ENCODE measurements around the gene METTL9. TPM values are rescaled to one million over a fixed set of nuclear protein-coding genes. Genes with fewer than 3 reads are reported as not detected.

METTL9 gene
- total RNA-seq, 1 experiment from 2014 or later = 50.7 TPM

GRCh38 chr16:21598701-21599121 lies 666 bp upstream of the METTL9 start:
- no peaks in the 10 kb centered on the region for H3K9me3 Mint-ChIP-seq (ENCODE audit: unreplicated experiment)
- H3K4me1 ChIP-seq = no peaks in the 10 kb centered on the region
- BruUV-seq (replicated peaks) = TSS peak; percentile 80
- no peaks in the 10 kb centered on the region for H3K36me3 ChIP-seq (ENCODE audit: control insufficient read depth, insufficient read depth, low read length)
- H3K4me1 Mint-ChIP-seq (ENCODE audit: low read depth, unreplicated experiment) = no peaks in the 10 kb centered on the region
- TF ChIP-seq, protein P1, sequence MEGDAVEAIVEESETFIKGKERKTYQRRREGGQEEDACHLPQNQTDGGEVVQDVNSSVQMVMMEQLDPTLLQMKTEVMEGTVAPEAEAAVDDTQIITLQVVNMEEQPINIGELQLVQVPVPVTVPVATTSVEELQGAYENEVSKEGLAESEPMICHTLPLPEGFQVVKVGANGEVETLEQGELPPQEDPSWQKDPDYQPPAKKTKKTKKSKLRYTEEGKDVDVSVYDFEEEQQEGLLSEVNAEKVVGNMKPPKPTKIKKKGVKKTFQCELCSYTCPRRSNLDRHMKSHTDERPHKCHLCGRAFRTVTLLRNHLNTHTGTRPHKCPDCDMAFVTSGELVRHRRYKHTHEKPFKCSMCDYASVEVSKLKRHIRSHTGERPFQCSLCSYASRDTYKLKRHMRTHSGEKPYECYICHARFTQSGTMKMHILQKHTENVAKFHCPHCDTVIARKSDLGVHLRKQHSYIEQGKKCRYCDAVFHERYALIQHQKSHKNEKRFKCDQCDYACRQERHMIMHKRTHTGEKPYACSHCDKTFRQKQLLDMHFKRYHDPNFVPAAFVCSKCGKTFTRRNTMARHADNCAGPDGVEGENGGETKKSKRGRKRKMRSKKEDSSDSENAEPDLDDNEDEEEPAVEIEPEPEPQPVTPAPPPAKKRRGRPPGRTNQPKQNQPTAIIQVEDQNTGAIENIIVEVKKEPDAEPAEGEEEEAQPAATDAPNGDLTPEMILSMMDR (IDR thresholded peaks at IDR 0.05; ENCODE audit: insufficient read depth in 1 of 2, low read depth in 1 of 2, low read length in 1 of 2, severe bottlenecking in 1 of 2, unreplicated experiment in 1 of 2) = no peak
- no peaks in the 10 kb centered on the region for H3K27me3 ChIP-seq (replicated peaks; ENCODE audit: control insufficient read depth, insufficient read depth, low read length)
- peak in 1 of 2 experiments; percentile 18 for DNase-seq
- CTCF ChIA-PET = no interaction called here
- intact Hi-C loops (cut with micrococcal nuclease; ENCODE audit: unreplicated experiment) = loop anchor here (1.0 kb wide), 1 partner anchor 42 kb away; no protein-coding TSS in a partner anchor
- POLR2A ChIA-PET = no interaction called here
- H3K27me3 Mint-ChIP-seq (ENCODE audit: insufficient read depth, unreplicated experiment) = no peaks in the 10 kb centered on the region
- H3K36me3 Mint-ChIP-seq (ENCODE audit: insufficient read depth, unreplicated experiment) = no peaks in the 10 kb centered on the region
- H3K4me3 Mint-ChIP-seq (ENCODE audit: unreplicated experiment) = peak overlapping the region; percentile 81
- H3K9me3 ChIP-seq = no peaks in the 10 kb centered on the region
- H3K27ac Mint-ChIP-seq (ENCODE audit: unreplicated experiment) = peak overlapping the region; percentile 76
- peak overlapping the region; percentile 91 for H3K4me3 ChIP-seq (ENCODE audit: low read depth, low read length)

GRCh38 chr16:21600031-21600773 lies 825 bp downstream of the METTL9 start:
- H3K4me3 ChIP-seq (ENCODE audit: low read depth, low read length) = peak overlapping the region; percentile 91
- ChIA-PET POLR2A (interaction anchor here (0.5 to 0.7 kb wide), 2 partner anchors 19 to 700 kb away, joined by 3 read pairs; partner anchors contain the start of genes DCUN1D3 and LYRM1), CTCF (interaction anchor here (1.1 kb wide), 1 partner anchor 41 kb away, joined by 4 read pairs; no protein-coding TSS in a partner anchor)
- H3K4me1 ChIP-seq = no peaks in the 10 kb centered on the region
- no peaks in the 10 kb centered on the region for H3K27me3 Mint-ChIP-seq (ENCODE audit: insufficient read depth, unreplicated experiment)
- H3K4me1 Mint-ChIP-seq (ENCODE audit: low read depth, unreplicated experiment) = no peaks in the 10 kb centered on the region
- peak in 1 of 2 experiments; percentile 11 for DNase-seq
- no TSS peak for BruUV-seq (replicated peaks)
- TF ChIP-seq, protein P1 (IDR thresholded peaks at IDR 0.05; ENCODE audit: insufficient read depth in 1 of 2, low read depth in 1 of 2, low read length in 1 of 2, severe bottlenecking in 1 of 2, unreplicated experiment in 1 of 2) = no peak
- no peaks in the 10 kb centered on the region for H3K36me3 Mint-ChIP-seq (ENCODE audit: insufficient read depth, unreplicated experiment)
- peak overlapping the region; percentile 53 for H3K27ac Mint-ChIP-seq (ENCODE audit: unreplicated experiment)
- no peaks in the 10 kb centered on the region for H3K9me3 ChIP-seq
- no peaks in the 10 kb centered on the region for H3K9me3 Mint-ChIP-seq (ENCODE audit: unreplicated experiment)
- H3K27me3 ChIP-seq (replicated peaks; ENCODE audit: control insufficient read depth, insufficient read depth, low read length) = no peaks in the 10 kb centered on the region
- intact Hi-C loops (cut with micrococcal nuclease; ENCODE audit: unreplicated experiment) = no loop called here
- H3K4me3 Mint-ChIP-seq (ENCODE audit: unreplicated experiment) = peak overlapping the region; percentile 81
- no peaks in the 10 kb centered on the region for H3K36me3 ChIP-seq (ENCODE audit: control insufficient read depth, insufficient read depth, low read length)

GRCh38 chr16:21602785-21603184 lies 3.4 kb downstream of the METTL9 start:
- H3K4me1 ChIP-seq = no peaks in the 10 kb centered on the region
- H3K36me3 ChIP-seq (ENCODE audit: control insufficient read depth, insufficient read depth, low read length) = no peaks in the 10 kb centered on the region
- ChIA-PET CTCF (no interaction called here), POLR2A (no interaction called here)
- Mint-ChIP-seq H3K4me1 (ENCODE audit: low read depth, unreplicated experiment) (no peaks in the 10 kb centered on the region), H3K27me3 (ENCODE audit: insufficient read depth, unreplicated experiment) (no peaks in the 10 kb centered on the region), H3K4me3 (ENCODE audit: unreplicated experiment) (no peak overlapping the region), H3K9me3 (ENCODE audit: unreplicated experiment) (no peaks in the 10 kb centered on the region), H3K27ac (ENCODE audit: unreplicated experiment) (no peak overlapping the region), H3K36me3 (ENCODE audit: insufficient read depth, unreplicated experiment) (no peaks in the 10 kb centered on the region)
- TF ChIP-seq, protein P1 (IDR thresholded peaks at IDR 0.05; ENCODE audit: insufficient read depth in 1 of 2, low read depth in 1 of 2, low read length in 1 of 2, severe bottlenecking in 1 of 2, unreplicated experiment in 1 of 2) = no peak
- H3K27me3 ChIP-seq (replicated peaks; ENCODE audit: control insufficient read depth, insufficient read depth, low read length) = no peaks in the 10 kb centered on the region
- intact Hi-C loops (cut with micrococcal nuclease; ENCODE audit: unreplicated experiment) = no loop called here
- H3K9me3 ChIP-seq = no peaks in the 10 kb centered on the region
- DNase-seq = no peak
- no peak overlapping the region for H3K4me3 ChIP-seq (ENCODE audit: low read depth, low read length)
- no TSS peak for BruUV-seq (replicated peaks)

Data from Caco-2 (cell line).